ENCODE data around the gene PNPT1.
"Not testable (repeated sequence)": the region's sequence is repeated elsewhere in the genome, so short reads cannot be mapped to it uniquely, and the experiment has no call there.

PNPT1 gene

DNA sequence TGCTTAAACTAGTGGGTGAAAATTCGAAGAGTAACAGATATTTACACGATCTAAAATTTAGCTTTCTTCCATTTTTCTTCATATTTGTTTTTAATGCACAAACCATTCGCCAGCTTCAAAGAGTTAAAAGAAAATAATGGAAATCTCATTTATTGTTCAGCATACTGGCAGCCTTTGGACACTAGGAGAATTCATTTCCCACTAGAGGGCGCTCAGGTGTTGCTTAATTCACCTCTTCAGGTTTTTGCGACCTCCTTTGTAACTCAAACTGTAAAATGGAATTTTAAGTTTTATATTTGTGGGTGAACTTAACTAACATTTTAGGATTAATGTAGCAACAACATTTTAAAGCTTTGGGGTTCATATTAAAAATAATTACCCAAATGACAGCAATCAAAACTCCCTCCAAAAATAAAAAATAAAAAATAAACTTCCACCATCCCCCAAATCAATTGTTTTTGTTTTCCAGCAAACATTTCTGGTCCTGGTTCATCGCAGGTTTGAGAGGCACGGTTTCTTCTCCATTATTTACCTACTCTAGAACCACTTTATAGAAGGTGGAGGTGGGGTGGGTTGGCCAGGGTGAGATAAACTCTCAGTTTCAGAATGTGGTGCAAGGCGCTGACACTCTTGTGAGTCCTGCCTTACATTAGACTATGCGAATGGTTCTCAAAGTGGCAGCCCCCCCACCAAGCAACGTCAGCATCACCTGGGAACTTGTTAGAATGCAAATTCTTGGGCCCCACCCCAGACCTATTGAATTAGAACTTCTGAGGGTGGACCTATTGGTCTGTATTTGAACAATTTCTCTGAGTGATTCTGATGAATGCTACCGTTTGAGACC is 24.7 kb upstream of the PNPT1 start:
- FAIRE-seq (no peak), DNase-seq (ENCODE audit: insufficient read length) (no peak)
- TF ChIP-seq POLR2A (IDR thresholded peaks at IDR 0.05; ENCODE audit: low read depth, low read length), result no peak
- TF ChIP-seq TAF1 (IDR thresholded peaks at IDR 0.05; ENCODE audit: borderline replicate concordance, low read depth, low read length), result no peak
- TF ChIP-seq POLR2AphosphoS5 (IDR thresholded peaks at IDR 0.05; ENCODE audit: low read depth, low read length), result no peak

- TF ChIP-seq POLR2AphosphoS5 (IDR thresholded peaks at IDR 0.05; ENCODE audit: low read depth, low read length) (no peak), TAF1 (IDR thresholded peaks at IDR 0.05; ENCODE audit: borderline replicate concordance, low read depth, low read length) (no peak), POLR2A (IDR thresholded peaks at IDR 0.05; ENCODE audit: low read depth, low read length) (no peak)
These were observed 22.0 kb upstream of the PNPT1 start for GRCh38 chr2:55715626-55716025.

GRCh38 chr2:55715178-55715577 is 21.5 kb upstream of the PNPT1 start:
- not testable (repeated sequence) for DNase-seq (ENCODE audit: insufficient read length); FAIRE-seq

More at GRCh38 chr2:55715626-55716025, 22.0 kb upstream of the PNPT1 start:
- DNase-seq (ENCODE audit: insufficient read length) (no peak), FAIRE-seq (no peak)

DNA sequence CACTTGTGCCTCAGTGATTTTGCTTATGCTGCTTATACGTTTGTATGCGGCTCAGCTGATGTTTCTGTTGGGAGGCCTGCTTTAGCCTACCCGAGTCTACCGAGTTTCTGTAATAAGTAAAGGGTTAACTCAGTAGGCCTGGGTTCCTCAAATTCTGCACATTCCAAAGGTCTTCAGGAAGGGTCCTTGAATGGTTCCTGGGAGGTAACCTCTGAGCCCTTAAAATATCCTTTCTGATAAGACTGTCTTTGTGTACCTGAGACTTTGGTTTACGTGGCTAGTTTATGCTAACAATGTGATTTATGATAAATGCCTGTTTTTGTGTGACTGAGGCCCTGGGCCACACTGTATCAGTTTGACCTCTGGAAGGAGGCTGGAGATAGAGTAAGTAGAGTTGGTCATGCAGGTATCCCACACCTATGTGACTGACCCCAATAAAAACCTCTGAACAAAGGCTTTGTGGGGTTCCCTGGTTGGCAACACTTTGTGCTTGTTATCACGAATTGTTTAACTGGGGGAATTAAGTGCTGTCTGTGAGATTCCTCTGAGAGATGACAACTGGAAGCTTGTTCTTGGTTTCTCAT is 18.9 kb upstream of the PNPT1 start:
- DNase-seq (ENCODE audit: insufficient read length) (no peak), FAIRE-seq (no peak)
- TF ChIP-seq POLR2AphosphoS5 (IDR thresholded peaks at IDR 0.05; ENCODE audit: low read depth, low read length) (no peak), TAF1 (IDR thresholded peaks at IDR 0.05; ENCODE audit: borderline replicate concordance, low read depth, low read length) (no peak), POLR2A (IDR thresholded peaks at IDR 0.05; ENCODE audit: low read depth, low read length) (no peak)

DNA sequence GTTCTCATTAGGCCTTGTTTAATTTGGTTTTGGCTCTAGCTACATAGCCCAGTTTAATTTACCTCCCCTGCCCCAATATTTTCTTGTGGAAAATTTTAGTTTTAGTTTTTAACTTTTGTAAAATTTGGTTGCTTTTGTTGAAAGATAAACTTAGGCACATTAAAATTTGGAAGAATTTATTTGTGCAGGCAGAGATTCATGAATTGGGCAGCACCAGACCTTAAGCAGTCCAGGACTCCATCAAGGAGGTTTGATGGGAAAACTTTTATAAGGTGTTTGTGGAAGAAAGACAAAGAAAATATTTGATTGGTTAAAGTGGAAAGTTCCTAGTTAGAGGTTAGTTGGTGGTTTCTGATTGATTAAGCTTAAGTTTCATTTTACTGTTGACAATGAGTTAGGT is 16.4 kb upstream of the PNPT1 start:
- DNase-seq (ENCODE audit: insufficient read length) (no peak), FAIRE-seq (no peak)
- no peak for TF ChIP-seq POLR2A (IDR thresholded peaks at IDR 0.05; ENCODE audit: low read depth, low read length)
- no peak for TF ChIP-seq POLR2AphosphoS5 (IDR thresholded peaks at IDR 0.05; ENCODE audit: low read depth, low read length)
- no peak for TF ChIP-seq TAF1 (IDR thresholded peaks at IDR 0.05; ENCODE audit: borderline replicate concordance, low read depth, low read length)

DNA sequence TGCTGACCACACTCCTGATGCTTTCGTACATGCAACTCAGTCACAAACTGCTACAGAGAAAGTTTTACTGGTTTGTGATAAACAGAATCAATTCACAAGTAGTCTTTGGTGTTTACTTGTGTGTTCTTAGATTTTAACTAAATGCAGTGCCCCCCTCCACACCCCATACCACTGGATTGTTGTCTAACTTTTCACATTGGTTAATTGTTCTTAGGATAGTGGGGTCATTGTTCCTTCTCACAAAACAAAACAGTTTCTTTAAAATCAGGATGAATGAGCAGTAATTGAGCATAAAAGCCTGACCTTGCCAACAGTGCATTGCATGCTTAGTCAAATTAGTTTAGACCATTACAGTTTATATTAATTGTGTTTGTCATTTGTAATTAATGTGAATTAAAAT is 14.1 kb upstream of the PNPT1 start:
- TF ChIP-seq TAF1 (IDR thresholded peaks at IDR 0.05; ENCODE audit: borderline replicate concordance, low read depth, low read length) (no peak), POLR2AphosphoS5 (IDR thresholded peaks at IDR 0.05; ENCODE audit: low read depth, low read length) (no peak), POLR2A (IDR thresholded peaks at IDR 0.05; ENCODE audit: low read depth, low read length) (no peak)
- FAIRE-seq (no peak), DNase-seq (ENCODE audit: insufficient read length) (no peak)

DNA sequence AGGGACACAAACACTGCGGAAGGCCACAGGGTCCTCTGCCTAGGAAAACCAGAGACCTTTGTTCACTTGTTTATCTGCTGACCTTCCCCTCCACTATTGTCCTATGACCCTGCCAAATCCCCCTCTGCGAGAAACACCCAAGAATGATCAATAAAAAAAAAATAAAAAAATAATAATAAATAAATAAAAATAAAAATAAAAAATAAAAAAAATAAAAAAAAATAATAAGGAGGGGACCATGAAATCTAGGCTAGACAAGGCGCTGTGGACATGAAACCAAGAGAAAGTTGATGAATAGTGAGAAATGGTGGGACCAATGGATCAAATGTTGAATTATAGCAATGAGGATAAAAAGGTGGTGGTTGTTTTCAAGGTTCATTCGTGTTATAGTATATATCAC is 12.6 kb upstream of the PNPT1 start:
- not testable (repeated sequence) for DNase-seq (ENCODE audit: insufficient read length); FAIRE-seq

DNA sequence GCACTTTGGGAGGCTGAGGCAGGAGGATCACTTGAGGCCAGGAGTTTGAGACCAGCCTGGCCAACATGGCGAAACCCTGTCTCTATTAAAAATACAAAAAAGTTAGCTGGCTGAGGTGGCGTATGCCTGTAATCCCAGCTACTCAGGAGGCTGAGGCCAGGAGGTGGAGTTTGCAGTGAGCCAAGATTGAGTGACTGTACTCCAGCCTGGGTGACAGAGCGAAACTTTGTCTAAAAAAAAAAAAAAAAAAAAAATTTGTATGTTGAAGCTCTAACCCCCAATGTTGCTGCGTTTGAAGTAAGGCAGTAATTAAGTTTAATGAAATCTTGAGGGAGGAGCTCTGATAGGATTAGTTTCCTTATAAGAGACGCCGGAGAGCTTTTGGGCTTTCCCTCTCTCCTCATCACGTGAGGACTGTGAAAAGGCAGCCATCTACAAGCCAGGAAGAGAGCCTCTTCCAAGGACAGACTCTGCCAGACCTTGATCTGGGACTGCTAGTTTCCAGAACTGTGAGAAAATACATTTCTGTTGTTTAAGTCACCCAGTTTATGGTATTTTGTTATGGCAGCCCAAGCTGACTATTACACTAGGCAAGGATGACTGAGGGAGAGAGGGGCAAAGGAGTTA is 11.5 kb upstream of the PNPT1 start:
- no peak for TF ChIP-seq POLR2AphosphoS5 (IDR thresholded peaks at IDR 0.05; ENCODE audit: low read depth, low read length)
- TF ChIP-seq TAF1 (IDR thresholded peaks at IDR 0.05; ENCODE audit: borderline replicate concordance, low read depth, low read length), result no peak
- DNase-seq (ENCODE audit: insufficient read length) (no peak), FAIRE-seq (no peak)

- no peak for TF ChIP-seq POLR2AphosphoS5 (IDR thresholded peaks at IDR 0.05; ENCODE audit: low read depth, low read length)
- TF ChIP-seq POLR2A (IDR thresholded peaks at IDR 0.05; ENCODE audit: low read depth, low read length), result no peak
- TF ChIP-seq TAF1 (IDR thresholded peaks at IDR 0.05; ENCODE audit: borderline replicate concordance, low read depth, low read length), result no peak
- DNase-seq (ENCODE audit: insufficient read length) (no peak), FAIRE-seq (no peak)
These were observed 9.7 kb upstream of the PNPT1 start for GRCh38 chr2:55703350-55703749.

GRCh38 chr2:55692740-55693139 is 904 bp downstream of the PNPT1 start:
- DNase-seq (ENCODE audit: insufficient read length), result not testable (repeated sequence)
- peak; percentile 30 for FAIRE-seq

DNA sequence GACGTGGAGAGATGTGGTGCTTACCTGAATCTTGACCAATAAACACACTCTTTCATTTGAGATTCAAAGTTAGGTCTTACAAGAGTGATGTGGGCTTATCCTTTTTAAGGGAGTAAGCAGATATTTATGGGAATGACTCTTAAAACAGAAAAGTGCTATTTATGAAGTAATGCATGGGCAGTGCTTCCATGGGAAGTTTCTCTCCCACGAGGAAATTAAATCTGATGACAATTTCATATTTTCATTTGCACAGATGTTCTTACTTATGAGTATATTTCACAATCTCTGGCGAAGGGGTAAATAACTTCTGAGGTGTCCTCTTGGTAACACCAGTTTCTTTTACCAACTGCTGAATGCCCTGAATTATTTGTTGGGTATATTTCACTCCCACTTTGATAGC is 21.0 kb downstream of the PNPT1 start:
- TF ChIP-seq TAF1 (IDR thresholded peaks at IDR 0.05; ENCODE audit: borderline replicate concordance, low read depth, low read length), result no peak
- no peak for TF ChIP-seq POLR2AphosphoS5 (IDR thresholded peaks at IDR 0.05; ENCODE audit: low read depth, low read length)
- TF ChIP-seq POLR2A (IDR thresholded peaks at IDR 0.05; ENCODE audit: low read depth, low read length), result no peak
- DNase-seq (ENCODE audit: insufficient read length), result no peak
- no peak for FAIRE-seq

DNA sequence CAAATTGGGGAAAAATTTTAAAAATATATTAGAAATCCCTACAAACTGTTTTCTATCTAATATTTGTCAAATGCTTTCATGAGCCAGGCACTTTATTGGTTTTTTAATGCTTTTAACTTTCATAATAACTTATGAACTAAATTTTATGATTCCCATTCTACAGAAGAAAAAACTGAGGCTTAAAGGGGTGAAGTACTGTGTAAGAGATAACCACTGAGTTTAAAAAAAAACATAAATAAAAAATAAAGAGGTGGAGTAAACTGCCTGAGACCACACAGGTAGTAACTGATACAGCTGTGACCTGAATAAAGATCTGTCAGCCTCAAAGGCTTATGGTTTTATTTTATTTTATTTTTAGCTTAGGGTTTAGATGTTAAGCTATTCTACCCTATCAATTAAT is 24.7 kb downstream of the PNPT1 start:
- FAIRE-seq (no peak), DNase-seq (ENCODE audit: insufficient read length) (no peak)
- TF ChIP-seq POLR2A (IDR thresholded peaks at IDR 0.05; ENCODE audit: low read depth, low read length) (no peak), POLR2AphosphoS5 (IDR thresholded peaks at IDR 0.05; ENCODE audit: low read depth, low read length) (no peak), TAF1 (IDR thresholded peaks at IDR 0.05; ENCODE audit: borderline replicate concordance, low read depth, low read length) (no peak)
